NOMO-1 treated with DMSO at 0.1 percent for 48 hours (cell line): ENCODE measurements around the gene MTHFD1L.

Source experiments
- DNase-seq: peaks from one replicate; lab custom pipeline; 2025; ENCODE audit not compliant: unreplicated experiment; lab: John Stamatoyannopoulos, UW

The MTHFD1L gene

DNA sequence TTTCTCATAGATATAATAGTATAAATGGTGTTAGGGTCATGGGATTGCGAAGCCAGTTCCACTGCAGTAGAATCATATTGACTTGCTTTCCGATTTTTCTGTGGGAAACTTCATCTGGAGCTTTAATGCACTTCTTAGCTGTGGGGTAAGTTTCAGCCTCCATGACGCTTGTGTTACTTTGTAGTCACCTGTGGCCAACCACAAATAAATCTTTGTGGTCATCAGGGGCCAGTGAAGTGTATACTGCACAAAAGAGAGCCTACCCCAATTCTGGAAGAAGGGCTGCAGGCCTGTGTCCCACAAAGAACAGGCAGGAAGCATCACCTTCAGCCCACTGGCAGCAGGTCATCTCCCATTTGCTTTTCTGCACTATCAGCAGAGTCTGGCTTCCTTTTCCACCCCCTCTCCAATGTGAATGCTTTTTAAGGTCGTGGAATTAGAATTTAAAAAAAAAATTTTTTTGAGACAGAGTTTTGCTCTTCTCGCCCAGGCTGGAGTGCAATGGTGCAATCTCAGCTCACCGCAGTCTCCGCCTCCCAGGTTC lies 32.0 kb downstream of the MTHFD1L start:
- DNase-seq = no peak

DNA sequence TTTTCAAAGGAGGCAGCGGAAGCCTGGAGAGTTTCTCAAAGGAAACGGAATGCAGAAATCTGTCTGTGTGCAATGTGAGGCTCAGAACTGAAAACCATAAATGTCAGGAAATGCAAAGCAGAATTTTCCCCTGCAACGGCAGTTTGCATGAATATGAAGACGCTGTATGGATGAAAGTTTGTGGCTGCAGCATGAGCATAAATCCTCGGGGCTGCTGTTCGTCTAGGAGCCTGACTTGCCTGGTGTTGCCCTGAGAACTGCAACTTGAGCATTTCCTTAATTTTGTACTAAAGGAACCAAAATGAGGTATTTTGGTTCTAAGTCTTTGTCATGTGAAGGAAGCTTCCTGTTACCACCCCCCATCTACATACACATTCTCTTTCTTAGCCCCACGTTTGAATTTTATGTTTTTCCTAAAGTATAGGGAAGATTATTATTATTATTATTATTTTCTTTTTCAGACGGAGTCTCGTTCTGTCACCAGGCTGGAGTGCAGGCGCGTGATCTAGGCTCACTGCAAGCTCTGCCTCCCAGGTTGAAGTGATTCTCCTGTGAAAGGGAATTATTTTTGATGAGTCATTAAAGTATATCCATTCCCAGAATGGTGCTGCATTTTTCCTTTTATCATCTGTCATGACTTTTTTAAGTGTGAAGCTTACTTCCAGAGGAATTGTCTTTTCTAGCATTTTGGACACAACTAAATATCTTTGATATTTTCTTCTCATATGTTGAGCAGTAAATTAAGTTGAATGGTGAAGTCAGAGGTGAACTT lies 33.1 kb downstream of the MTHFD1L start:
- no peak for DNase-seq

DNA sequence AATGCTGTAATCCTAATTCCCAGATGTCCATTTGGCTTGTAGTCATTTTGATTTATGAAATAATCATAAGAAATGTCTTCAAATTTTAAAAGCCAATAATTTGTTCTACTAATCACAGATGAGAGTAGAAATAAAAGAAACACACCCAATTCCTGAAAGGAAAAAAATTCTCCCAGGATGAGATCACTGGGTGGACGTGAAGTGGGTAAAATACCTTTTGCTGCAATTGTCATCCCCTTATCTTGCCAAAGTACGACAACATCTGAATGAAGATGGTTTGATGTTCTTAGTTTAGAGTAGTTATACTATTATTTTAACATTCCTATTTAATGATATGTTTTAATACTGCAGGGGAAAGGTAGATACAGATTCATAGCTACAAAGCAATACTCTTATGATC lies 33.7 kb downstream of the MTHFD1L start:
- DNase-seq = no peak

DNA sequence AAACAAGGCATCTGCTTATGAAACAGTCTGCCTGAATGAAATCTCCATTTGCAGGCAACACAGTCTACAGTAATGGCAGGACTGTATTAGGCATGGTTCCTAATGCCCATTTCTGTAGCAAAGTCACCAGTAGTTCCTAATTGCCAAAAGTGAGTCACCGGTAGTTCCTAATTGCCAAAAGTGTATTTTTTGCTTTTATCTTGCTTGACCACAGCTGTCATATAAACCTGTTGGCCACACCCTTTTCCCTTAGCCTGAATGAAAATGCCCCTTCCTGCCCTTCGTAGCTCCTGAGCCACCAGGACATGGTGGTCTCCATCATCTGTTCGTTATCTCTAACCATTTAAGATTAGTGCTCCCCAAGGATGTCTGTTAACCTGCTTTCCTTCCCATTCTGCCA lies 34.5 kb downstream of the MTHFD1L start:
- DNase-seq = no peak

DNA sequence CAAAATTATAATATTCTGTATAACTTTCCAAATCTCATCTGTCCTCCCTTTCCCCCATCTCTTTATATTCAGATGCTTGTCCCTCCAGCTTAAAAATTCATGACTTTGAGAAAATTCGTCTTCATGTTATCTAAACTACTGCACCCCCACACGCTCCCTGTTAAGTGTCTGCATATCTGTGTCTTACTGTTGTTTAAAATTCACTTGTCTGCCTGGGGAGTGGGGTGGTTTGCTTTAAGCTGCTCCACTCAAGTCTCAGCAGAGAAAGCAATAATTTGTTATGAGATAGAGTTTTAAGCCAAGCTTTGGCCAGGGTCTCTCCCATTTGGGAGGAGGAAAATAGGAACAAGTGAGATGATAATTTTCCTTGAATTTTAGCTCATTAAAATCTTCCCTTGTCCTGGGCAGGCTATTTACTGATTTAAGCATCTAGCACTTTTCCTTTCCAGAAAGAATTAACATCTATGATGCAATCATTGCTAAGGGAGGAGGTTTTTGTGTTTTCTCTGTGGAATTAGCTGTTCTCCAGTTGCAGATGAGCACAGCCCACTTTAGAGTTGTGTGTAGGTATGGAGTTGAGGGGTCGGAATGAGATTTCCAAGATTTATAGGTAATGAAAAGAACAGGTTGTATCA lies 36.8 kb downstream of the MTHFD1L start:
- DNase-seq = no peak

DNA sequence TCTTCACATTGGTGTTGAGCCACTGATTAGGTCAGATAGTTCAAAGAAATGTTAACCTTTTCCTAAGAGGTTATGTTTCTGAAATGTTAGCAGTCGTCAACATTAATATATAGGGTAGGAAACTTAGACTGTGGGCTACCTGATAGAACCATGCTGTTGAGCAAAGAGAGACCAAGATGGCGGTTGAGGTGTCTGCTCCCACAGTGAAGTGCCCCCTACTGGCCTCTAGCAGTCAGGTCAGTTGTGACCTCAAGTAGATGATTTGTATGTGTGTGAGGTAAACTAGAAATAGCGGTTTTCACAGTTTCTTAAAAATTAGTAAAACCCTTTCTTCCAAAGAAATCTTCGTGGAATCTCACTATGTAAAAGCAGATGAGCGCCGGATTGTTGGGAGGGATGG lies 40.3 kb downstream of the MTHFD1L start:
- DNase-seq = no peak

DNA sequence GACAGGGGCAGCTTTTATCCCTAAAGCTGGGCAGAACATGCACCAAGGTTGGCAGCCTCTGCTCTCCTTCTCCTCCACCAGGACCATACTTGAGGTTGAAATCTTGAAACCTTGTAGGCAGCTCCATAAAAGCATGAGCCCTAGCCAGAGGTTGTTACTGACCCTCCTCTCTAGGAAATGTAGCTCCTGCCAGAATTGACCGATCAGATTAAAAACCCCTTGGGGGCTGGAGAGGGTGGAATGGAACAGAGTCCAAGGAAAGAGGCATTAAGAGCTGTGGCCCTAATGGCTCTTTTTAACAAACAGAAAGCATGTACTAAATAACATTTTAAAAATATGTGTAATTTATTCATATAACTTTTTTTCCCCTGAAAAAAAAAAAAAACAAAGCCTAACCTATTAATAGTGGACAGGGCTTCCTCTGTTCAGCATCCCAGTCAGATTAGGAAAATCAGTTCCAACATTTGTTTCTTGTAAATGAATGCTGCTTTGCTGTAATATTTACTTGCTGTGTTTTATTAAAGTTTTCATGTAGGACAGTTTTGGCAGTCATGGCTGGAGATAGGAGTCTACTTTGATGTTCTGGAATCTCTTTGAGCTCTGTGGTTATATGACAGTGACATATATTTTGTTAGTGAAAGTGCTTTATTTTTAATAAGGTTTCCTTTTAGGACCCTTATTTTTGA lies 41.3 kb downstream of the MTHFD1L start:
- DNase-seq = no peak

DNA sequence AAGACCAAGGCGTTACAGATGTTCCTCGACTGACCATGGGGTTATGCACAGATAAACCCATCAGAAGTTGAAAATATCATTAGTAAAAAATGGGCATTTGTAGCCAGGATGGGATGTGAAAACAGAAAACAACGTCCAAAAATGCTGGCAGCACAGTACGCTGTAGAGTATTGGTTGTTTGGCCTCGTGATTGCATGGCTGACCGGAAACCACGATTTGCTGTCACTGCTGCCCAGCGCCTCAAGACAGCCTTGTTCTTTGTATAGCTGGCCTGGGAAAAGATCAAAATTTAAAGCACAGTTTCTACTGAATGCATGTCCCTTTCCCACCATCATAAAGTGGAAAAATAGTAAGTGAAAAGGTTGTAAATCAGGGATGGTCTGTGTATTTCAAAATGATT lies 41.9 kb downstream of the MTHFD1L start:
- no peak for DNase-seq

DNA sequence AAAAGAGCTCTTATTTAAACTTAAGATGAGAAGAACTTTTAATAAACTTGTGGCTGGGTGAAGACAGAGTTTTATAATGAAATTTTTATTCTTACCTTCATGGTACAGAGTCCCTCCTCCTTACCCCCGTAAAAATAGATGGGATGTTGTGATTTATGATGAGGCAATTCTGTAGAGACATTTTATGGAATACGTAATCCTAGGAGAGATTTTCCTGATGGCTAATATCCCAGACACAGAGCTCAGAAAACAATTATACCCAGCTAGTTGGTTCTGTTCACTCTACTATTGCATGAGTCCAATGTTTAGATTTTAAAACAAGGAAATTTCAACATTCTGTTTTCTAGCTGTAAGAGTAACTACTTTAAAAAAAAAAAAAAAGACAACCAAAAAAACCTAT lies 43.4 kb downstream of the MTHFD1L start:
- no peak for DNase-seq

DNA sequence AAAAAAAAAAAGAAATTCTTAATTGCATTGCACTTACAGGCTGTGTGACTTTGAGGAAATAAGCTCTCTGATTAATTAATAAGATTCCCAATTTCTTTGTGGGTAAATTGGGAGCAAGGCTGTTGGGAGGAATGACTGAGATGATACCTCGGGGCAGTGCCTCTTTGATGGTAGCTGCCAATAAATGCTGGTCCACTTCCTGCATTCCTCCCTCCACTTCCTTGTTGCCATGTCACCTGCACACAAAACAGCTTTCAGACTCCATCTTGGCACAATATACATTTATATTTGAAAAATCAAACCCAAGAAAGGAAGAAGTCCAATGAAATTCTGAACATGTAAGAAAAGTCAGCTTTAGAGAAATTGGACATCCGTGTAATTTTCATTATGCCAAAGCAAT lies 45.1 kb downstream of the MTHFD1L start:
- no peak for DNase-seq

DNA sequence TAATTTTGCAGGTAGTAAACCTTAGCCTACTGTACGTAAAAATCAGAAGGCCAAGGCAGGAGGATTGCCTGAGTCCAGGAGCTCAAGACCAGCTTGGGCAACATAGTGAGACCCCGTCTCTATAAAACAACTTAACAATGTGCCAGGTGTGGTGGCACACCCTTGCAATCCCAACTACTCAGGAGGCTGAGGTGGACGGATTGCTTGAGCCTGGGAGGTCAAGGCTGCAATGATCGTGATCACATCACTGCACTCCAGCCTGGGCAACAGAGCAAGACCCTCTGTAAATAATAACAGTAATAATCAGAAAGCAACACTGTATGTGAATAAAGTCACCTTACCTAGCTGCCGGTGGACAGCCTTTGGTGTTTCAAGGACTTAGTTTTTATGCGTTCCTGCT lies 48.9 kb downstream of the MTHFD1L start:
- no peak for DNase-seq

DNA sequence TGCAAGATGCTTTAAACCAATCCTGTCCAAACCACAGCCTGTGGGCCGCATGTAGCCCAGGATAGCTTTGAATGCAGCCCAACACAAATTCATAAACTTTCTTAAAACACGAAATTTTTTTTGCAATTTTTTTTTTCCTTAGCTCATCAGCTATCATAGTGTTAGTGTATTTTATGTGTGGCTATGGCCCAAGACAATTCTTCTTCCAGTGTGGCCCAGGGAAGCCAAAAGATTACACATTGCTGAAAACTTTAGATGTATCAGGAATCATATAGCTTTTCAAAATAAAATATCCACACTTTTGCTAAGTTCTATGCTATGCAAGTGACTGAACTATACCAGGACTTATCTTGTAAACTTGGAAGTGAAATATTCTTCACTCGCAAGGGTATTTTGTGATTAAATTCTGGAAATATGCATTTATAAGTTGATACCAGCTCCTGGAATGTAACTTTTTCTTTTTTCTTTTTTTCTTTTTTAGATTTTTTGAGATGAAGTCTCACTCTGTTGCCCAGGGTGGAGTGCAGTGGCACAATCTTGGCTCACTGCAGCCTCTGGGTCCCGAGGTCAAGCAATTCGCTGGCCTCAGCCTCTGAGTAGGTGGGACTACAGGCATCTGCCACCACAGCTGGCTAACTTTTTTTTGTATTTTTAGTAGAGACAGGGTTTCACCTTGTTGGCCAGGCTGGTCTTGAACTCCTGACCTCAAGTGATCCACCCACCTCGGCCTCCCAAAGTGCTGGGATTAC lies 49.8 kb downstream of the MTHFD1L start:
- DNase-seq = no peak

DNA sequence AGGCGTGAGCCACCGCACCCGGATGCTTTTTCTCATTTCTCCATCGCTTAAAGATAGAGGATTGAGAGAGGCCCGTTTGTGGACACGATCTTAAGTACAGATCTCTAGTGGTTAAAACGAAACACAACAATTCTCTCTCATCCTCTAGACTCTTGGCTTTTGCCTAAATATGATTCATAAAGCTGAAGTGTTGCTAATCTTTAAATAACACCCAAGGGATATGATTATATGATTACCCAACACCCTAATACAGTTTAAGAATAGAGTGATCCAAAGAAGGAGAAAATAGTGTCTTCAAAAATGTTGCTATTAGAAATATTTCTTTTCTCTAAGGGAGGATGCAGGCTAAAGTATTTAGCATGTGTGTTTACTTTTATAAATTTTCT lies 50.4 kb downstream of the MTHFD1L start:
- DNase-seq = no peak

DNA sequence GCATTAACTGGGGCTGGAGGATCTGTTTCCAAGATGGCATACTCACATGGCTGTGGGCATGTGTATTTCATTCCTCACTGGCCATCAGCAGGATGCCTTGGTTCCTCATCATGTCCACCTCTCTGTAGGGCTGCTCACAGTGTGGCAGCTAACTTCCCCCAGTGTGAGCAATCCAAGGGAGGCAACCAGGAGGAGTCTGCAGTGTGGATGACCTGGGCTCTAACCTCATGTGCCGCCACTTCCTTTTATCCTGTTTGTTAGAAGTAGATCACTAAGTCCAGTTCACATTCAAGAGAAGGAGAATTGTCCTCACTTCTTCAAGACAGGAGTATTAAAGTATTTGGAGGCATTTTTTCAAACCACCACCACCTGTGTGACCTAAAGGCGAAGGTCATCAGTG lies 54.4 kb downstream of the MTHFD1L start:
- DNase-seq = no peak

DNA sequence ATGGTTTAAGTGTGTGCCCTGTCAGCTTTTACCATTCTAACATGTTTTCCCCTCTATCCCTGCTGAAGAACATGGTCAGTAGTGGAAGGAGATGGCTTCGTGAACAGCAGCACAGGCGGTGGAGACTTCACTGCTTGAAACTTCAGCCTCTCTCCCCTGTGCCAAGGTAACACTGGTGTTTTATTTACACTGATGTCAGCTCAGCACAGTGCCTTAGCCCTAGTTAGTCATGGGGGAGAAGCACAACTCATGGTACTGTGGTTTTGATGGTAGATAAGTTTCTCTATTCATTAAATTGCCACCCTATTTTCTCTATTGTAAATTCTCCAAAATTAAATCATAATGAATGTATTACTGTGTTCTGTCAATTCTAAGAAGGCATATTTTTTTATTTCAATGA lies 56.6 kb downstream of the MTHFD1L start:
- DNase-seq = no peak

DNA sequence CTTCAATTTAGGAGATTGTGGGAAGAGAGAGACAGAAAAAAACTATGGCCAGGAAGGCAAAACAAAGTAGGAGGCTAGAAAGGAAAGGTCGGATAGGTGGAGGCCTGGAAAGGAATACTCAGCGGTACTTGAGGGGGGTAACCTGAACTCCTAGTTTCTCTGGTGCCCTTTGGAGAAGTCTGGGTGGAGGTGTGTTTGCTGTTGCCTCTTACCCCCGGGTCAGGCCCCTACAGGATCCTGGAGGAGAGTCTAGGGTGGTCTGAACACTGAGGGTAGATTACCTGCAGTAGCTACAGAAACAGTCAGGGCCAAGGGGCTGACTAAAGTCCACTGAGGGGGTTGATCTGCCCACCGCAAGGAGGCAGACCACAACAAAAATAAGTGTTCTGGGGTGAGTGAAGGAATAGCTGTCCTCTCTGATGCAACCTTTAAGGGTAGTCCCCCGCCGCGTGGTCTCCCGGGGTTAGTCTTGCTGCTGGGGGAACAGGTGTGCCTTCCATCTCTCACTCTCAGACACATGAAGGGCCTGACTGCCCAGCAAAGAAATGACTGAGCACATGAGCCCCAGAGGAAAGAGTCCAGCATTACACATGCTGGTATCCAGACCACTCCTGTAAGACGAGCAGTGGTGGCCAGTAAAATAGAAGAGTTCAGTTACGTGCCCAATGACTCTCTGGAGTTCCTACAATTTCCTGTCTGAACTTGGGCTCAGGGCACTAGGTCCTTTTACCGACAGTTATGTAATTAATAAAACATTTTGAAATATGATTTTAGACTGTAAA lies 59.5 kb downstream of the MTHFD1L start:
- no peak for DNase-seq

DNA sequence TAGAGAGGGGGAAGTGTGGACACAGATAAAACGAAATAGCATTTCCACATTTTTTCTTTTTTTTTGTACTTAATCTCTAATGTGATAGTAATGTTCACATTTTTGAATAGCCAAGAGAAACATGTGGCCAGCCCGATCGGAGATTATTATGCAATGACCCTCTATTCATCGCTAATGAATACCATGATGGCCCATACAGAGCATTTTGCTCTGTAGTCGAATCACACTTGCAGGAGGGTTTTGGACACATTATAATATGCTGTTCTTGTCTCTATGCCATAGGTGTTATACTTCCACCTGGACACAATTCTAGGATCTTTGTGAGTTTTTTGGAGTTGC lies 60.1 kb downstream of the MTHFD1L start:
- no peak for DNase-seq

DNA sequence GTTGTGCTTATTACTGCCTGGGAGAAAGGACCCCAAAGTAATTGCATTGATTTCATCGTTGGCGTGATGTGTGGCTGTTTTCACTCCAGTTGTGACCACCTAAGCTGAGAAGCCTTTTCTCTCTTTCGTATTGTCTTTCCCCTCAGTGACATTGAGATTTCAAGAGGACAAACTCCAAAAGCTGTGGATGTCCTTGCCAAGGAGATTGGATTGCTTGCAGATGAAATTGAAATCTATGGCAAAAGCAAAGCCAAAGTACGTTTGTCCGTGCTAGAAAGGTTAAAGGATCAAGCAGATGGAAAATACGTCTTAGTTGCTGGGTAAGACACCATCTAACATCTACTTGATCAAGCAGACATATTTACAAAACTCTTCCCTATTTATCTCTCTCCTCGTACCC lies 60.5 kb downstream of the MTHFD1L start:
- DNase-seq = no peak

DNA sequence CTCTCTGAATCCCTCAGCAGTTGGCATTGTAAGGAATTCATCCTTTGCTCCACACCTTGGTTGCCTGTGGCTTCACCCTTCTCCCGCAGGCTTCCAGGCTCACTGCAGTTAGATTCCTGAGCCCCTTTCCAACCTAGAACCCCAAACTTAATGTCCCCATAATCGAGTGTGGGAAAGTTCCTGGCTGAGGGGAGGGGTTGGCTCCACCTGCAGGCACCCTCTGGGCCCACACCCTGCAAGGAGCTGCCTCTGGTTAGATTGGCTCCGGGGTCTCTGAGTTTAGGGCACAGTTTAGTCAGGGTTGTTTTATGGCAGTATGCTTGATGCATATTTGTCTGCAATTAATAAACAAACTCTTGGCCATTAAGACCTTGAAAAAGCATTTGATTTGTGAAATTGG lies 63.4 kb downstream of the MTHFD1L start:
- no peak for DNase-seq

DNA sequence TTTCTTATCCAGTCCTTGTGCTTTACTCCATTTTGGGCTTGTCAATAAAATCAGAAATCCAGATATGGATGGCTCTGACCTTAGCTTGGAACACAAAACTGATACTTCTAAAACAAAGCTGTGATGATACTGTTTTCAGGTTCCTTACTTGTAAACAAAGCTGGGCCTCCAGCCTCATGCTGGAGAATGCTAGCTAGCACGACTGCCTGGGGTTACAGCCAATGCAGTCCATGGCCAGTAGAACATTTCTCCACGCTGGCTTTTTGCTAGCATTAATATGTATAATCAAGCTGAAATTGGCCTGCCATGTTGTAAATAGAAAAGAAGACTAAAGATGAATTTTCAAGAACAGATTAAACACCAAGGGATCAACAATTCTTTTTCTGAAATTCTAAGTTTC lies 63.9 kb downstream of the MTHFD1L start:
- no peak for DNase-seq

DNA sequence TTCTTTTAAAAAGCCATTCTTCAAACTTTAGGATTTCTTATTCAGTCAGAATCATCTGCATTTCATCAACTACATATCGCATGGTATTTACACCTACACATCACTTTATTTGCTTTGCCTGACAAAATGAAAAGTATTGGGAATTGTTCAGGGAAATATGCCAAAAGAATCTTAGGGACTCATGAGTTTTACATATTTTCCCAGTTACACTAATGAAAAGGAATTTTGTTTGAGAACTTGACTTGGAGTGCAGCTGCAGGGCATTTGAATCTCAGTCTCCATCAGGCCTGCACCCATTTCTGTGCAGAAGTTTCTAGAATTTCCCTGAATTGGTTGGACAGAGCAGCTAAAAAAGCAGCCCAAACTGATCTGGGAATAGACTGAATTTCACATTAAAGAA lies 65.3 kb downstream of the MTHFD1L start:
- DNase-seq = no peak
